IPS-15b (cell line): ENCODE measurements around the gene MKNK2.
"Not testable (repeated sequence)": the region's sequence is repeated elsewhere in the genome, so short reads cannot be mapped to it uniquely, and the experiment has no call there.

ENCODE experiments used
- H3K27me3 ChIP-seq: one replicate; pipeline ENCODE4 v1.6.1; 2013; ENCODE audit warnings: low read length; ENCODE audit not compliant: control insufficient read depth, insufficient read depth
- H3K36me3 ChIP-seq: one replicate; pipeline ENCODE4 v1.6.1; 2013; ENCODE audit warnings: low read length; ENCODE audit not compliant: control insufficient read depth, insufficient read depth
- H3K4me1 ChIP-seq: one replicate; pipeline ENCODE4 v1.6.1; 2013; ENCODE audit warnings: mild to moderate bottlenecking, low read length; ENCODE audit not compliant: control insufficient read depth, insufficient read depth
- H3K4me3 ChIP-seq: one replicate; pipeline ENCODE4 v1.5.1; 2013; ENCODE audit warnings: low read depth, low read length
- H3K9ac ChIP-seq: one replicate; pipeline ENCODE4 v1.6.1; 2013; ENCODE audit warnings: low read depth, mild to moderate bottlenecking, low read length
- H3K9me3 ChIP-seq: one replicate; pipeline ENCODE4 v1.6.1; 2013; ENCODE audit warnings: mild to moderate bottlenecking, low read length; ENCODE audit not compliant: control insufficient read depth, insufficient read depth

Gene MKNK2

DNA sequence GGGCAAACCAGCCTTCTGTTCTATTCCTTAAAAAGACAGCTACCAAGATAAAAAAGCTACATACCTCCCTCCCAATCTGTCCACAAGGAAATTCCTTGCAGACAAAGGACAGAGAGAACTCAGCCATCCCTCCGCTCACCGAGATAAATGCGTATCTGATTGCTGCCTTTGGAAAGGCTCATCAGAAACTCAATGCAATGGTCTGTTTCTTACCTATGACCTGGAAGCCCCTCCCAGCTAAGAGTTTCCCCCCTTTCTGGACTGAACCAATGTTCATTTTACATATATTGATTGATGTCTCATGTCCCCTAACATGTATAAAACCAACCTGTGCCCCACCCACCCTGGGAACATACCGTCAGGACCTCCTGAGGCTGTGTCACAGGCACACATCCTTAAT lies 47.2 kb downstream of the MKNK2 start:
- Histone ChIP-seq H3K9me3 (no peaks in the 10 kb centered on the region), H3K4me1 (no peaks in the 10 kb centered on the region), H3K36me3 (peaks cover 7% of the 10 kb centered on the region), H3K27me3 (no peaks in the 10 kb centered on the region), H3K4me3 (no peak overlapping the region), H3K9ac (no peak overlapping the region)

DNA sequence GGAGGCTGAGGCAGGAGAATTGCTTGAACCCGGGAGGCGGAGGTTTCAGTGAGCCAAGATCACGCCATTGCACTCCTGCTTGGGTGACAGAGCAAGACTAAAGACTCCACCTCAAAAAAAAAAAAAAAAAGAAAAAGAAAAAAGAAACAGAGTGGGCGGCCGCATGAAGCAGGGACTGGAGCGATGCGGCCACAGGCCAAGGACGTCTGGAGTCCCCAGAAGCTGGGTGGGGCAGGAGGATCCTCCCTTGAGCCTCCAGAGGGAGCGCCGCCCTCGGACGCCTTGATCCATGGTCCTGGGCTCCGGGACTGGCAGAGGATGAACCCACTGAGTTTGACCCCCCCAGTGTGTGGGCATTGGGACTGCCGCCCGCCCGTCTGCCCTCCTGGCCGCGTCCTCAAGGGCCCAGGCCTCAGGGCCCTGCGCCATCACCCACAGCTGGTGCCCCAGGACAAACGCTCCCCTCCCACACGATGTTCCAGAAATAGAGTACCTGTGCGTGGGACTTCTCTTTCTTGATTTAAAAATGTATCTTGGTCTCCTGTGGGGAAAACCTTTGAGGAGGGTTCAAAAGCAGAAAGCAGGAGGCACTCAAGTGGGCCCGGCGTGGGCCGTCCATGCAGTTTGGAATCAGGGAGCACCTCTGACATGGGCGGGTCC lies 51.1 kb downstream of the MKNK2 start:
- Histone ChIP-seq H3K4me3 (no peak overlapping the region), H3K36me3 (peaks cover 7% of the 10 kb centered on the region), H3K9ac (no peak overlapping the region), H3K27me3 (no peaks in the 10 kb centered on the region), H3K4me1 (no peaks in the 10 kb centered on the region), H3K9me3 (no peaks in the 10 kb centered on the region)

DNA sequence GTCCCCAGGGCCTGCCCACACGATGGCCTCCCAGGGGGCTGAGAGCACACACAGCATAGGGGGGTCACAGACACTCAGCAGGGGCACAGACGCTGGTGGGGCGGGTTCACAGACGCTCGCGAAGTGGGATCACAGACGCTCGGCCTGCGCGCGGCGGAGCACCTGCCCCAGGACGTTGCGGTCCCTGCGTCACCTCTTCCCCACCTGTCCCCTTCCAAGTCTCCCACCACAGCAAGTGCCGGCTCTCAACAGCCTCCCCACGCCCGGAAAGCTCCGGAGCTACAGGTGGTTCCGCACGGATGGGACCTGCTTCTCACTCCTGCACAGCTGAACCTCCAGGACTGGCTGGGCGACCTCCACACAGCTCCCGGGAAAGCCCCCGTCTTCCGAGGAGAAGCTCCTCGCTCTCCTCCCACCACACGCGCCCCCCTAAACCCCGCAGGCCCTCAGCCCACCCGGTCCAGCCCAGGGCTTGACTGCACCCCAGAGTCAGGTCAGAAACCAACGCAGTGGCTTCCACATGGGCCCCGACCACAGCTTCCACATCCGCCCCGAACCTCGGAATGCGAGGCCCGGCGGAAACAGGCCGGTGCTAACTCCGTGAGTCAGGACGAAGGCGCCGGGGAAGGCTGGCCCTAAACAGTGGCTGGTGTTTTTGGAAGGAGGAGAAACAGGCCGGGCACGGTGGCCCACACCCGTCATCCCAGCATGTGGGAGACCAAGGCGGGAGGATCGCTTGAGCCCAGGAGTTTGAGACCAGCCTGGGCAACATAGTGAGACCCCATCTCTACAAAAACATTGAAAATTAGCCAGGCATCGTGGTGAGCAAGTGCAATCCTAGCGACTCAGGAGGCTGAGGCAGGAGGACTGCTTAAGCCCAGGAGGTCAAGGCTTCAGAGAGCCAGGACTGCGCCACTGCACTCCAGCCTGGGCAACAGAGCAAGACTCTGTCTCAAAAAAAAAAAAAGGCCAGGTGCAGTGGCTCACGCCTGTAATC lies 52.0 kb downstream of the MKNK2 start:
- Histone ChIP-seq H3K36me3 (peaks cover 7% of the 10 kb centered on the region), H3K4me1 (no peaks in the 10 kb centered on the region), H3K9ac (no peak overlapping the region), H3K9me3 (no peaks in the 10 kb centered on the region), H3K27me3 (no peaks in the 10 kb centered on the region), H3K4me3 (no peak overlapping the region)

DNA sequence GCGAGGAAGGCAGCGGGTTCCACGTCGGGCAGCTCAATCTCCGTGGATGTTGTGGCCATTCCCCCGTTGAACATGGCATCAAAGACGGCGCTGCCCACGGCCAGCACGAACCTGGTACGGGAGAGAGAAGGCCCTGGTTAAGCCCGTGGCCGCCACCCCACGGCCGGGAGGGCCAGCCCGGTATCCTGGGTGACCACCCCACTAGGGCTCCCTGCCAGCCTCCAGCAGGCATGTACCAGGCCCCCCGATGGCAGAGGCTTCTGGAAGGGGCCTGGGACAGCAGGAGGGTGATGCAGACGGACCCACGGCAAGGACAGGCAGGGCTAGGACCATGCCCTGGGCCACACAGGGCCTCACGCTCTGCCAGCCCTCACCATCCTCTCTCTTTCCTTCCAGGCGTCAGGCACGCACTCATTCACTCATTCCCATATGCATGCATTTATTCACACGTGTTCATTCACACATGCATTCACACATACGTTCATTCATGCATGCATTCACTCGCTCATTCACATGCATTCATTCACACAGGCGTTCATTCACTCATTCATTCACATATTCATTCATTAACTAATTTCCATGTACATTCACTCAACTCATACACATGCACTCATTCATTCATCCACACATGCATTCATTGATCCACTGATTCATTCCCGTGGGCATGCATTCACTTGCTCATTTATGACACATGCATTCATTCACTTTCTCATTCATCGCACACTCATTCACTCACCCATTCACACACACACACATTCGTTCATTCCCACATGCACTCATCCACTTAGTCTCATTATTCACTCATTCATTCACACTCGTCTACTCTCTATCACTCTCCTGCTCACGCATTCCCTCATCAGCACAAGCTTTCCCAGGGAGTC lies 53.5 kb downstream of the MKNK2 start:
- peaks cover 11% of the 10 kb centered on the region for H3K36me3 ChIP-seq
- H3K9ac ChIP-seq = no peak overlapping the region
- no peaks in the 10 kb centered on the region for H3K27me3 ChIP-seq
- H3K4me3 ChIP-seq = no peak overlapping the region
- no peaks in the 10 kb centered on the region for H3K4me1 ChIP-seq
- H3K9me3 ChIP-seq = no peaks in the 10 kb centered on the region

DNA sequence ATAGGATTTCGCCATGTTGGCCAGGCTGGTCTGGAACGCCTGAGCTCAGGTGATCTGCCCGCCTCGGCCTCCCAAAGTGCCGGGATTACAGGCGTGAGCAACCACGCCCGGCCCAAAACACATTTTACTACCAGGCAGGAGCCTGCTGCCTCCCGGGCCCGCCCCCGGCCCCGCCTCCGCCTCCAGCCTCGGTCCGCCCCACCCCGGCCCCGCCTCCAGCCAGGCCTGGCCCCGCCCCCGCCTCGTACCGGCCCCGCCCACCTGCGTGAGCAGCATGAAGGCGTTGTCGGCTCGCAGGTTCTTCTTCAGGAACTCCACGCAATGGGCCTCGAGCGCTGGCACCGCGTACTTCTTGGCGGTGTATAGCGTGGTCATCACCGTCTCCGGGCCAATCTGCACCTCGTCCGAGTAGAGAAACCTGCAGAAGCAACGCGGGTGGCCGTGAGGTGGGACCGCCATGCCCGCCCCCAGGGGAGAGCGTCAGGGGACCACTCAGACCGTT lies 58.2 kb downstream of the MKNK2 start:
- no peaks in the 10 kb centered on the region for H3K27me3 ChIP-seq
- no peak overlapping the region for H3K9ac ChIP-seq
- H3K9me3 ChIP-seq = no peaks in the 10 kb centered on the region
- no peaks in the 10 kb centered on the region for H3K4me1 ChIP-seq
- peaks cover 28% of the 10 kb centered on the region for H3K36me3 ChIP-seq
- H3K4me3 ChIP-seq = no peak overlapping the region

DNA sequence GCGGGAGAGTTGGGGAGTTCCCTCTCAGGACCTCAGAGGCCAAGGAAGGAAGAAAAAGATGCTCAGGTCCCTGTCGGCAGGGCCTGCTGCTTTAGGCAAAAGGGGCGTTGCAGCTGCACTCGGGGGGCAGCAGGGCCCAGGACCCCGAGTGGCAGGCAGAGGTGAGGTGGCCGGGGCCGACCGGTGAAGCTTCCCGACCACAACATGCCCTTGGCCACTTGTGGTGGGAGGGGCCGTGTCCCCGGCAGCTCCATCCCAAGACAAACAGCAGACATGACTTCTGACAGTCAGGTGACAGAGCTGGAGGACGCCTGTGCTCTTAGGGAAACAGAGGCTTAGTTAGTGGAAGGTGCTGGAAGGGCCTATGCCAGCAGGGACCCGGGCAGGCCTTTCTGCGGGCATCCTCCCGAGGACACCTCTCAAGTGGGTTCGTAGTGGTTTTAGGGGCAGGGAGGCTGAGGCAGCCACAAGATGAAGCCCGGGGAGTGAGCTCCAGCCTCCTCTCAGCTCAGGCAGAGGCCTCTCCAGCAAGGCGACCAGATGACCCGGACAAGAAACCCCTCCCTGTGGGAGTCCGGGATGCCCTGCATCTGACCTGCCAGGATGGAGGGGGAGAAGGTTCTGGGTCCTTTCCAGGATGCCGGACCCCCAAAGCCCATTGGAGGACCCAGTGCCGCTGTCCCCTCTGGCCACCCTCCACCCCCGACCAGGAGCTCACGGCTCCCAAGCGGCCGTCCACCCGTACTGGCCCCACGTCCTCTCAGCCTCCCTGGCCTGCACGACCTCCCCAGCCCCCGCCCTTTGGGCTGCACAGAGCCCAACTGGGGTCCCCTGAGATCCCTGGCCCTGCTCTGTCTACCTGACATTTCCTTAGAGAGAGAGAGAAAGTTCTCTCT lies 59.8 kb downstream of the MKNK2 start:
- no peaks in the 10 kb centered on the region for H3K27me3 ChIP-seq
- H3K4me3 ChIP-seq = no peak overlapping the region
- no peaks in the 10 kb centered on the region for H3K9me3 ChIP-seq
- no peak overlapping the region for H3K9ac ChIP-seq
- no peaks in the 10 kb centered on the region for H3K4me1 ChIP-seq
- H3K36me3 ChIP-seq = peaks cover 36% of the 10 kb centered on the region

DNA sequence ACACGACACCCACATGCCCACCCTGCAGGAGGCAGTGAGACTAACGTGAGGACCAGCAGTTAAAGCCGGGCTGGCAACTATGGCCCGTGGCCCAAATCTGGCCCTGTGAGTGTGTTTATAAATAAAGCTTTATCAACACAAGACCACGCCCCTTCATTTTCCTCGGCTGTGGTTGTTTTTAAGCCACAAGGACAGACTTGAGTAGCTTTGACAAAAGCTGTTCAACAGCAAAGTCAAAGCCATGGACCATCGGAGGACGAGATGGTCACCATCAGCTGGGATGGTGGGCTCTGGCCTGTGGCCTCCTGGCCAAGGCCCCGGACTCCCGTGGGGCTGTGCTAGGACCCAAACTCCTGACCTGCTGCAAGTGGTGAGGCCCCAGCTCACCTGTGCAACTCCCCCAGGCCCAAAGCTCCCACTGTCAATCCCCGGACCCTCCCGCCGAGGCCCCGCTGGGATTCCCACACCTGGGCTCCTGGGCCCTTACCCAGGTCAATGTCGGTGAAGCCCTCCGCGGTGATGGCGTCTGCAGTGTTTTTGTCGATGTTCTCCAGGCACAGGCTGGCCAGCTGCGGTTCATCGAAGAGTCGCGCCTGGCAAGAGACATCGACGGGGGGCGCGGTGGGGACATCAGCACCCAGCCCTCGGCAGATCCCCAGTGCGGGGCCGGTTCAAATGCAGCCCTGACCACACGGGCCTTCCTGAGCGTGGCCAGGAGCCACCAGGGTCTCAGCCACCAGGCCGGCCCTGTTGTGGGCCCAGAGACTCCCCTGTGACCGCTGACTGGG lies 60.6 kb downstream of the MKNK2 start:
- Histone ChIP-seq H3K9ac (no peak overlapping the region), H3K4me1 (no peaks in the 10 kb centered on the region), H3K36me3 (peaks cover 43% of the 10 kb centered on the region)

DNA sequence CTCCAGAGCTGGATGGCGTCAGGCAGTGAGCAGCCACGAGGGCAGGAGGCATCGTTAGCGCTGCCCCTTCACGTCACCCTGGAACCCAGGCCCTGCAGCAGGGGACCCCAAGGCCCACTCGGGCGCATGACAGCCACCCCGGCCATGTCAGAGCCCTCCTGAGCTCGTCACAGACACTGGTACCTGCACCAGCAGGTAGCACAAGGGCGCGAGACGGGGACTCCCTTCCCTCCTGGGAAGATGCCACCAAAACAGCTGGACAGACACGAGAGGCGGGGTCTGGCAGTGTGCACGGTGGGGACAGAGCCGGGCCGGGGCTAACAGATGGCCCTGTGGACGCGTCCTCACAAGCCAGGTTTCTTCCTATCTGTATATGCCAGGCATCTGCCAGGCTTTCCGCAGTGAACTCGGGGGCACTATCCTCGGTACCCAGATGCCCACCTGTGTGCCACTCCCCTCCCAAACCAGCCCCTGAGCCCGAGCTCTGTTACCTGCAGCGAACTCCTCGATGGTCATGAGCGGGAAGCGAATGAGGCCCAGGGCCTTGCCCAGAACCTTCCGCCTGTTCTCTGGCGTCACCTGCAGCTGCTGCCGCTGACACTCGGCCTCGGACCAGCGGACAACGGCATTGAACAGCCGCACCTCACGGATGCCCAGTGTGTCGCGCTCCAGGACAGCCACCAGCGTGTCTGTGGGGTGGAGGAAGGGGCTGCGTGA lies 61.4 kb downstream of the MKNK2 start:
- Histone ChIP-seq H3K4me3 (no peak overlapping the region), H3K27me3 (no peaks in the 10 kb centered on the region), H3K36me3 (peaks cover 49% of the 10 kb centered on the region), H3K9me3 (no peaks in the 10 kb centered on the region), H3K4me1 (no peaks in the 10 kb centered on the region), H3K9ac (no peak overlapping the region)

More for the DNA sequence above, 60.6 kb downstream of the MKNK2 start:
- H3K27me3 ChIP-seq = no peaks in the 10 kb centered on the region
- H3K4me3 ChIP-seq = no peak overlapping the region
- no peaks in the 10 kb centered on the region for H3K9me3 ChIP-seq

DNA sequence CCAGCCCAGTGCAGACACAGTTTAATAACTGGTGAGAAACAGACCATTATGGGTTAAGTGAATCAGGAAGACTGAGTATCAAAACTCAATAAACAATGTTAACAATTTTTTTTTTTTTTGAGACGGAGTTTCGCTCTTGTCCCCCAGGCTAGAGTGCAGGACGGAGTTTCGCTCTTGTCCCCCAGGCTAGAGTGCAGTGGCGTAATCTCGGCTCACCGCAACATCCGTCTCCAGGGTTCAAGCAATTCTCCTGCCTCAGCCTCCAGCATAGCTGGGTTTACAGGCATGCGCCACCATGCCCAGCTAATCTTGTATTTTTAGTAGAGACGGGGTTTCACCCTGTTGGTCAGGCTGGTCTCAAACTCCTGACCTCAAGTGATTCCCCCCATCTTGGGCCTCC lies 62.6 kb downstream of the MKNK2 start:
- H3K4me3 ChIP-seq, H3K27me3 ChIP-seq, H3K9ac ChIP-seq, H3K9me3 ChIP-seq, H3K4me1 ChIP-seq: not testable (repeated sequence)
- peaks cover 49% of the 10 kb centered on the region for H3K36me3 ChIP-seq
